ENCODE measurements around the gene PHLDB2. TPM values are rescaled to one million over a fixed set of nuclear protein-coding genes. Genes with fewer than 3 reads are reported as not detected.

PHLDB2 gene
- total RNA-seq, 1 experiment from 2014 or later: 30.7 TPM

DNA sequence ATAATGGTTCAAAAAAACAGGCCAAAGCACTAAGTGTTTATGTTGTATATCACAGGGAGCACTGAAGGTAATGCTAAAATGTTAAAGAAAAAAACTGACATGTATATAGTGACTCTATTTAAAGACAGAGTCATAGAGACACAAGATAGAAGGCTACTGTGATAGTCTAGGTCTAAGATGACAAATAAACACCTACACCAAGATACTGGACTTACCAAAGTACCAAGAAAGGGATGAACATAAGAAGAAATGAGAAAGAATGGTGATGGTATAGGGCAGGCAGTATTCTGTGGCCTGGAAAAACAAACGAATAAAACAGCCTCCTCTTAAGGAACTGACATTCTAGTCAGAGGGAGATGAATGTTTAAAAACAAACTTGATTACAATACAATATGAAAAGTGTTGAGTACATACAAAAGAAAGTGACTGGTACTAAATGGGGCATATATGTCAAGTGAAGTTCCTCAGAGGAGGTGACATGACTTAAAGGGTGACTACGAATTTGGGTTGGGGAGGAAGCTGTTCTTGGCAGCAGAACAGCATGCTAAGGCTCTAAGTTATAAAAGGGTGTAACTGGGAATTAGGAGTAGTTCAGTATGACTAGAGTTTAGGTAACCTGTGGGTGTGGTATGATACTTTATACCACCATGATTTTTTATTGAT lies 125.7 kb downstream of the PHLDB2 start:
- Mint-ChIP-seq H3K9me3 (ENCODE audit: low read depth, unreplicated experiment) (no peaks in the 10 kb centered on the region), H3K4me1 (ENCODE audit: low read depth, unreplicated experiment) (no peaks in the 10 kb centered on the region), H3K36me3 (ENCODE audit: insufficient read depth, unreplicated experiment) (peaks cover 11% of the 10 kb centered on the region), H3K4me3 (ENCODE audit: low read depth, unreplicated experiment) (no peak overlapping the region), H3K27me3 (ENCODE audit: unreplicated experiment) (no peaks in the 10 kb centered on the region), H3K27ac (ENCODE audit: unreplicated experiment) (no peak overlapping the region)
- no peak for DNase-seq
- no TSS peak for BruUV-seq (replicated peaks)
- CTCF ChIA-PET: no interaction called here
- TF ChIP-seq, protein P1, sequence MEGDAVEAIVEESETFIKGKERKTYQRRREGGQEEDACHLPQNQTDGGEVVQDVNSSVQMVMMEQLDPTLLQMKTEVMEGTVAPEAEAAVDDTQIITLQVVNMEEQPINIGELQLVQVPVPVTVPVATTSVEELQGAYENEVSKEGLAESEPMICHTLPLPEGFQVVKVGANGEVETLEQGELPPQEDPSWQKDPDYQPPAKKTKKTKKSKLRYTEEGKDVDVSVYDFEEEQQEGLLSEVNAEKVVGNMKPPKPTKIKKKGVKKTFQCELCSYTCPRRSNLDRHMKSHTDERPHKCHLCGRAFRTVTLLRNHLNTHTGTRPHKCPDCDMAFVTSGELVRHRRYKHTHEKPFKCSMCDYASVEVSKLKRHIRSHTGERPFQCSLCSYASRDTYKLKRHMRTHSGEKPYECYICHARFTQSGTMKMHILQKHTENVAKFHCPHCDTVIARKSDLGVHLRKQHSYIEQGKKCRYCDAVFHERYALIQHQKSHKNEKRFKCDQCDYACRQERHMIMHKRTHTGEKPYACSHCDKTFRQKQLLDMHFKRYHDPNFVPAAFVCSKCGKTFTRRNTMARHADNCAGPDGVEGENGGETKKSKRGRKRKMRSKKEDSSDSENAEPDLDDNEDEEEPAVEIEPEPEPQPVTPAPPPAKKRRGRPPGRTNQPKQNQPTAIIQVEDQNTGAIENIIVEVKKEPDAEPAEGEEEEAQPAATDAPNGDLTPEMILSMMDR (IDR thresholded peaks at IDR 0.05; ENCODE audit: unreplicated experiment): no peak
- intact Hi-C loops (cut with micrococcal nuclease; ENCODE audit: unreplicated experiment): no loop called here

- TF ChIP-seq, protein P1 (IDR thresholded peaks at IDR 0.05; ENCODE audit: unreplicated experiment): no peak
- intact Hi-C loops (cut with micrococcal nuclease; ENCODE audit: unreplicated experiment): no loop called here
- Mint-ChIP-seq H3K4me1 (ENCODE audit: low read depth, unreplicated experiment) (no peaks in the 10 kb centered on the region), H3K36me3 (ENCODE audit: insufficient read depth, unreplicated experiment) (peaks cover 11% of the 10 kb centered on the region), H3K27me3 (ENCODE audit: unreplicated experiment) (no peaks in the 10 kb centered on the region), H3K27ac (ENCODE audit: unreplicated experiment) (no peak overlapping the region), H3K4me3 (ENCODE audit: low read depth, unreplicated experiment) (no peak overlapping the region), H3K9me3 (ENCODE audit: low read depth, unreplicated experiment) (no peaks in the 10 kb centered on the region)
- CTCF ChIA-PET: interaction anchor here (1.7 kb wide), 1 partner anchor 27 kb away, joined by 4 read pairs; no protein-coding TSS in a partner anchor
- DNase-seq: no peak
- BruUV-seq (replicated peaks): no TSS peak
Observed at GRCh38 chr3:111986800-111987199, 127.7 kb downstream of the PHLDB2 start.

DNA sequence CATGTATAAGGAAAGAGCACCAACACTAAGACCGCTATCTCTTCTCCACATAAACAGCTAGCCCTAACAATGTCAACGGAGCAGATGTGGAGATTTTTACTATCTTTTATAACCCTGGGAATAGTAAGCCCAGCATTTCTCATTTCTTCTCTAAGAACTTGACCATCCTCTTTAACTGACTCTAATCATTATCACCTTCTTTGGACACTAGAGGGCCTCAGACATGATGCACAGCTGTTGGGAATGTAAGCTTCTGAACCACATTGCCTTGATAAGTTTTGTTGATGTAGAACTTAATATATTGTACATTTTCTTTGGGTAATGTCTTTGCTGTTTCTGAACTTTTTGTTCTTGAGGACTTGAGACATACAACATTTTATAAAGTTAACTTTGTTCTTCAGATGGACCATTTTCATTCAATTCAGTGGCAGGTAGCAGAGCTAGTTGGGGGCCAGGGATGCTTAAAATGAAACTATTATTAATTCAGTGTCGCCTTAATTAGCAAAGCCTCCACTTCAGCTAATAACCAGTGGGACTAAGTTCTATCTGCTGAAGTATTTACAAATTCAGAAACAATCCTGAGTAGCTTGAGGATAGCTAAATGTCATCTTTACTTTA lies 130.1 kb downstream of the PHLDB2 start:
- Mint-ChIP-seq H3K4me1 (ENCODE audit: low read depth, unreplicated experiment) (no peaks in the 10 kb centered on the region), H3K36me3 (ENCODE audit: insufficient read depth, unreplicated experiment) (peaks cover 11% of the 10 kb centered on the region), H3K27me3 (ENCODE audit: unreplicated experiment) (no peaks in the 10 kb centered on the region), H3K9me3 (ENCODE audit: low read depth, unreplicated experiment) (no peaks in the 10 kb centered on the region), H3K27ac (ENCODE audit: unreplicated experiment) (no peak overlapping the region), H3K4me3 (ENCODE audit: low read depth, unreplicated experiment) (no peak overlapping the region)
- CTCF ChIA-PET: interaction anchor here (0.6 to 1.7 kb wide), 9 partner anchors 10 to 321 kb away, joined by 3 to 33 read pairs (median 6); partner anchors contain the start of gene ABHD10
- BruUV-seq (replicated peaks): no TSS peak
- DNase-seq: peak; percentile 16
- intact Hi-C loops (cut with micrococcal nuclease; ENCODE audit: unreplicated experiment): loop anchor here (1.0 kb wide), 1 partner anchor 54 kb away; no protein-coding TSS in a partner anchor
- TF ChIP-seq, protein P1 (IDR thresholded peaks at IDR 0.05; ENCODE audit: unreplicated experiment): peak; percentile 27

- no TSS peak for BruUV-seq (replicated peaks)
- no peak overlapping the region for H3K4me3 Mint-ChIP-seq (ENCODE audit: low read depth, unreplicated experiment)
- intact Hi-C loops (cut with micrococcal nuclease; ENCODE audit: unreplicated experiment): no loop called here
- peaks cover 4% of the 10 kb centered on the region for H3K9me3 Mint-ChIP-seq (ENCODE audit: low read depth, unreplicated experiment)
- H3K27me3 Mint-ChIP-seq (ENCODE audit: unreplicated experiment): no peaks in the 10 kb centered on the region
- TF ChIP-seq, protein P1 (IDR thresholded peaks at IDR 0.05; ENCODE audit: unreplicated experiment): no peak
- CTCF ChIA-PET: interaction anchor here (1.2 to 2.0 kb wide), 3 partner anchors 14 to 50 kb away, joined by 4 to 7 read pairs (median 5); partner anchors contain the start of gene ABHD10
- peaks cover under 1% of the 10 kb centered on the region for H3K36me3 Mint-ChIP-seq (ENCODE audit: insufficient read depth, unreplicated experiment)
- no peaks in the 10 kb centered on the region for H3K4me1 Mint-ChIP-seq (ENCODE audit: low read depth, unreplicated experiment)
- H3K27ac Mint-ChIP-seq (ENCODE audit: unreplicated experiment): no peak overlapping the region
- no peak for DNase-seq
Observed at GRCh38 chr3:111993038-111993437, 134.0 kb downstream of the PHLDB2 start.

Data from Calu3 (cell line).